IMR-90 (cell line): ENCODE measurements around the gene KRTAP10-3. TPM values are rescaled to one million over a fixed set of nuclear protein-coding genes. Genes with fewer than 3 reads are reported as not detected.

Source experiments
- ATAC-seq: fragments of 200-7000 bp; cut with Tn5 transposase; 2 replicates; pipeline ENCODE4 v1.9.1; 2020; ENCODE audit warnings: low read depth, mild to moderate bottlenecking, moderate library complexity
- BruUV-seq: library from RNA; stranded (reverse); fragments of 400-500 nt; replicated peaks from 2 replicates; lab custom pipeline; 2021; lab: Mats Ljungman, UMichigan
- CTCF ChIA-PET: fragments of 300-600 bp; formaldehyde crosslinking; extraction: SDS; loops from one replicate; lab custom pipeline; 2021; ENCODE audit warnings: antibody characterized with exemption; lab: Yijun Ruan, JAX
- POLR2A ChIA-PET: fragments of 300-600 bp; sonication (Branson Sonifier 250); formaldehyde crosslinking; loops from one replicate; lab custom pipeline; 2022; ENCODE audit warnings: antibody characterized with exemption; ENCODE audit not compliant: unreplicated experiment; lab: Charles Lee
- DNase-seq: peaks from one replicate; pipeline ENCODE4 v3.0.0; 2013
- H2AFZ ChIP-seq: replicated peaks from 2 replicates; pipeline ENCODE3; 2013; ENCODE audit warnings: low read length, mild to moderate bottlenecking; ENCODE audit not compliant: poor library complexity
- H2AK5ac ChIP-seq: 2 replicates; pipeline ENCODE4 v1.6.1; 2013; ENCODE audit warnings: low read depth, low read length, inconsistent platforms
- H2AK9ac ChIP-seq: replicated peaks from 2 replicates; pipeline ENCODE3; 2013; ENCODE audit warnings: mild to moderate bottlenecking, low read depth, low read length, moderate library complexity; ENCODE audit not compliant: poor library complexity
- H2BK120ac ChIP-seq: 2 replicates; pipeline ENCODE4 v1.6.1; 2013; ENCODE audit warnings: low read depth, low read length, inconsistent platforms
- H2BK15ac ChIP-seq: 3 replicates; pipeline ENCODE4 v1.6.1; 2013; ENCODE audit warnings: low read depth, low read length, inconsistent platforms
- H2BK20ac ChIP-seq: 2 replicates; pipeline ENCODE4 v1.6.1; 2013; ENCODE audit warnings: low read depth, mild to moderate bottlenecking, inconsistent platforms, low read length, moderate library complexity
- H2BK5ac ChIP-seq: 2 replicates; pipeline ENCODE4 v1.6.1; 2013; ENCODE audit warnings: mild to moderate bottlenecking, low read depth, low read length, inconsistent platforms; ENCODE audit not compliant: poor library complexity, severe bottlenecking
- H3K14ac ChIP-seq: replicated peaks from 2 replicates; pipeline ENCODE4 v1.6.1; 2013; ENCODE audit warnings: low read depth, low read length, inconsistent platforms
- H3K18ac ChIP-seq: 2 replicates; pipeline ENCODE4 v1.6.1; 2013; ENCODE audit warnings: low read depth, low read length, control low read depth
- H3K23ac ChIP-seq: 2 replicates; pipeline ENCODE4 v1.6.1; 2013; ENCODE audit warnings: low read depth, low read length, inconsistent platforms
- H3K27ac ChIP-seq: 2 replicates; pipeline ENCODE4 v1.5.1; 2013; ENCODE audit warnings: mild to moderate bottlenecking, control low read depth, low read length; ENCODE audit not compliant: insufficient read depth
- H3K27me3 ChIP-seq: 2 replicates; pipeline ENCODE4 v1.6.1; 2013; ENCODE audit warnings: low read length; ENCODE audit not compliant: control insufficient read depth, insufficient read depth
- H3K36me3 ChIP-seq: 2 replicates; pipeline ENCODE4 v1.6.1; 2013; ENCODE audit warnings: low read length, mixed read lengths; ENCODE audit not compliant: control insufficient read depth, insufficient read depth
- H3K4ac ChIP-seq: 2 replicates; pipeline ENCODE4 v1.6.1; 2013; ENCODE audit warnings: low read depth, low read length, inconsistent platforms
- H3K4me1 ChIP-seq: 2 replicates; pipeline ENCODE4 v1.6.1; 2013; ENCODE audit warnings: low read length, mixed read lengths; ENCODE audit not compliant: control insufficient read depth, insufficient read depth
- H3K4me2 ChIP-seq: 2 replicates; pipeline ENCODE4 v1.6.1; 2013; ENCODE audit warnings: low read depth, mild to moderate bottlenecking, control low read depth, low read length, moderate library complexity
- H3K4me3 ChIP-seq: 2 replicates; pipeline ENCODE4 v1.5.1; 2013; ENCODE audit warnings: low read depth, mild to moderate bottlenecking, control low read depth, low read length, moderate library complexity; ENCODE audit not compliant: insufficient read depth
- H3K56ac ChIP-seq: 2 replicates; pipeline ENCODE4 v1.6.1; 2013; ENCODE audit warnings: low read length, inconsistent platforms; ENCODE audit not compliant: insufficient read depth; ENCODE audit errors: extremely low read depth
- H3K79me1 ChIP-seq, 2 experiments: 2 replicates each; pipeline ENCODE4 v1.6.1; 2013; ENCODE audit warnings: low read length in 2 of 2, inconsistent platforms in 1 of 2, low read depth in 1 of 2
- H3K9ac ChIP-seq: 2 replicates; pipeline ENCODE4 v1.6.1; 2013; ENCODE audit warnings: low read depth, low read length, control low read depth
- H3K9me1 ChIP-seq: 2 replicates; pipeline ENCODE4 v1.6.1; 2013; ENCODE audit warnings: low read length, inconsistent platforms; ENCODE audit not compliant: insufficient read depth
- H3K9me3 ChIP-seq: 2 replicates; pipeline ENCODE4 v1.6.1; 2013; ENCODE audit warnings: low read length; ENCODE audit not compliant: control insufficient read depth, insufficient read depth
- H4K20me1 ChIP-seq: 2 replicates; pipeline ENCODE4 v1.6.1; 2013; ENCODE audit warnings: low read length, inconsistent platforms; ENCODE audit not compliant: insufficient read depth
- H4K5ac ChIP-seq: 2 replicates; pipeline ENCODE4 v1.6.1; 2013; ENCODE audit warnings: mild to moderate bottlenecking, low read depth, low read length, control low read depth
- H4K8ac ChIP-seq, 2 experiments: 2 replicates each; pipeline ENCODE4 v1.6.1; 2013; ENCODE audit warnings: low read depth in 2 of 2, low read length in 2 of 2, control low read depth in 1 of 2, inconsistent platforms in 1 of 2
- H4K91ac ChIP-seq: 2 replicates; pipeline ENCODE4 v1.6.1; 2013; ENCODE audit warnings: low read depth, low read length, inconsistent platforms; ENCODE audit not compliant: insufficient read depth
- BHLHE40 ChIP-seq: fragments of 150-350 bp; IDR thresholded peaks from 2 replicates; pipeline ENCODE4 v1.6.1; 2016; ENCODE audit warnings: mild to moderate bottlenecking, low read depth, low read length
- CTCF ChIP-seq: conservative IDR thresholded peaks from 2 replicates; pipeline ENCODE4 v1.5.1; 2012; ENCODE audit warnings: mild to moderate bottlenecking, low read depth, low read length, improper control_type of control experiment
- FOS ChIP-seq: fragments of 150-350 bp; IDR thresholded peaks from 2 replicates; pipeline ENCODE4 v1.6.1; 2016; ENCODE audit warnings: low read depth, low read length
- MXI1 ChIP-seq: IDR thresholded peaks from 2 replicates; pipeline ENCODE4 v1.6.1; 2012; ENCODE audit warnings: low read depth, mild to moderate bottlenecking, low read length, moderate library complexity, borderline replicate concordance
- POLR2A ChIP-seq: IDR thresholded peaks from 2 replicates; pipeline ENCODE4 v1.6.1; 2012; ENCODE audit warnings: mild to moderate bottlenecking, low read depth, low read length
- RAD21 ChIP-seq: IDR thresholded peaks from 2 replicates; pipeline ENCODE4 v1.6.1; 2012; ENCODE audit warnings: low read length, improper control_type of control experiment
- RCOR1 ChIP-seq: IDR thresholded peaks from 2 replicates; pipeline ENCODE4 v1.6.1; 2012; ENCODE audit warnings: mild to moderate bottlenecking, low read length, improper control_type of control experiment; ENCODE audit not compliant: insufficient replicate concordance
- WGBS, 2 experiments: methylation state at CpG; one replicate each; pipeline versions ENCODE4 v1.1.5 to v1.1.7; 2013; ENCODE audit warnings: missing lambda C conversion rate in 2 of 2; ENCODE audit not compliant: insufficient read length in 1 of 2; ENCODE audit errors: extremely low coverage in 2 of 2; 5-methylcytosine and 5-hydroxymethylcytosine counted together
- dilution Hi-C: fragments of 300-500 bp; cut with HindIII; formaldehyde crosslinking; loops from one replicate; pipeline ENCODE4 v1.14.3; 2018; ENCODE audit warnings: low sequenced_read_pairs; ENCODE audit not compliant: unreplicated experiment
- in situ Hi-C: fragments of 300-500 bp; cut with MboI; formaldehyde crosslinking; loops from 3 replicates; pipeline ENCODE4 v1.14.3; 2019; ENCODE audit warnings: low sequenced_read_pairs, inconsistent platforms, mixed read lengths
- intact Hi-C: fragments of 100-400 bp; cut with micrococcal nuclease; formaldehyde crosslinking; loops from 2 replicates; pipeline ENCODE4 v1.10.0; 2022
- polyA plus RNA-seq, 3 experiments: library from polyadenylated mRNA; depleted of rRNA; stranded (reverse); fragments of >200 nt; gene quantifications; 2 replicates each; pipeline ENCODE4 v1.2.3, GENCODE V29; 2012; ENCODE audit warnings: low replicate concordance in 1 of 3
- total RNA-seq: library from RNA; depleted of rRNA; stranded (reverse); fragments of >200 nt; gene quantifications from 2 replicates; pipeline ENCODE4 v1.2.3, GENCODE V29; 2012

The KRTAP10-3 gene
- total and polyA plus RNA-seq, 2 of the 4 experiments (the other 2 are of a cell fraction): not detected

GRCh38 chr21:44548381-44548780, 10.2 kb downstream of the KRTAP10-3 start:
- 21% methylated on average over 6 of the region's 13 CpGs; no CpG with 5 or more reads in 1 of the 2 experiments for WGBS, 2 experiments
- H3K14ac ChIP-seq: no peak overlapping the region
- no TSS peak for BruUV-seq
- H2BK120ac ChIP-seq: no peak overlapping the region
- dilution Hi-C loops (no loop called here), in situ Hi-C loops (no loop called here), intact Hi-C loops (no loop called here)
- H3K56ac ChIP-seq: no peak overlapping the region
- CTCF ChIA-PET: no interaction called here
- H3K9ac ChIP-seq: no peak overlapping the region
- no peak overlapping the region for H3K27ac ChIP-seq
- H3K79me1 ChIP-seq: no peaks in the 10 kb centered on the region
- no peak for TF ChIP-seq CTCF
- no peak for TF ChIP-seq RAD21
- TF ChIP-seq POLR2A: no peak
- TF ChIP-seq RCOR1: no peak
- no peak for TF ChIP-seq MXI1
- no peak for TF ChIP-seq BHLHE40
- TF ChIP-seq FOS: no peak
- H2BK20ac ChIP-seq: no peak overlapping the region
- H4K20me1 ChIP-seq: no peaks in the 10 kb centered on the region
- no peak overlapping the region for H3K4me2 ChIP-seq
- no peak overlapping the region for H3K4ac ChIP-seq
- H2BK15ac ChIP-seq: no peak overlapping the region
- H2BK5ac ChIP-seq: no peak overlapping the region
- no peaks in the 10 kb centered on the region for H3K36me3 ChIP-seq
- no peak overlapping the region for H2AK9ac ChIP-seq
- H3K9me1 ChIP-seq: no peaks in the 10 kb centered on the region
- POLR2A ChIA-PET: no interaction called here
- H3K27me3 ChIP-seq: peaks cover 12% of the 10 kb centered on the region
- peaks cover 2% of the 10 kb centered on the region for H3K9me3 ChIP-seq
- DNase-seq (no peak), ATAC-seq (no peak)
- no peak overlapping the region for H4K91ac ChIP-seq
- peak overlapping the region; percentile 63 for H2AFZ ChIP-seq
- H3K18ac ChIP-seq: no peak overlapping the region
- no peaks in the 10 kb centered on the region for H3K4me1 ChIP-seq
- no peak overlapping the region for H3K4me3 ChIP-seq
- H3K23ac ChIP-seq: no peak overlapping the region
- H2AK5ac ChIP-seq: no peak overlapping the region
- no peak overlapping the region for H4K8ac ChIP-seq
- H4K5ac ChIP-seq: no peak overlapping the region
